Mesenteric fat pad (tissue), 1 donor: Measurements from ENCODE around the gene SAMHD1. TPM values are rescaled to one million over a fixed set of nuclear protein-coding genes. Genes with fewer than 3 reads are reported as not detected.
"Not testable (repeated sequence)": the region's sequence is repeated elsewhere in the genome, so short reads cannot be mapped to it uniquely, and the experiment has no call there.

ENCODE experiments used
- DNase-seq: peaks from one replicate; pipeline ENCODE4 v3.0.0-alpha.2; 2020; ENCODE audit warnings: low spot score
- long read RNA-seq: library from polyadenylated mRNA; unstranded; transcript quantifications from one replicate; pipeline ENCODE4 v2.0.0, GENCODE V29; 2020
- total RNA-seq: library from RNA; stranded (reverse); fragmentation: NEBNext Ultra II Directional; extraction: Animal tissue kit (Norgen Biotek cat#: 25700); gene quantifications from one replicate; pipeline ENCODE4 v1.2.1, GENCODE V29; 2021
- donor health status: DM: yes; HTN: yes; CAD: no.

The SAMHD1 gene
- total RNA-seq, result 280 TPM
- long read RNA-seq, full-length matches to known transcripts, result 19 of 133 reads
- long read RNA-seq, partial matches to known transcripts, result 11 of 133 reads
- long read RNA-seq, other reads (novel, unspliced or antisense), result 103 of 133 reads

- peak; percentile 98 for DNase-seq
Measured at GRCh38 chr20:36951198-36951978, at the start of gene SAMHD1. Gene SAMHD1, minus strand, starts transcription at chr20:36951708. Its CDS starts 65 bp downstream, at chr20:36951643.

- not testable (repeated sequence) for DNase-seq
Measured at GRCh38 chr20:37000171-37000570, 48.7 kb upstream of the SAMHD1 start.

- DNase-seq, result no peak
Measured at GRCh38 chr20:36998652-36999051, 47.1 kb upstream of the SAMHD1 start.

GRCh38 chr20:36997121-36997520 lies 45.6 kb upstream of the SAMHD1 start:
- DNase-seq, result no peak

DNA sequence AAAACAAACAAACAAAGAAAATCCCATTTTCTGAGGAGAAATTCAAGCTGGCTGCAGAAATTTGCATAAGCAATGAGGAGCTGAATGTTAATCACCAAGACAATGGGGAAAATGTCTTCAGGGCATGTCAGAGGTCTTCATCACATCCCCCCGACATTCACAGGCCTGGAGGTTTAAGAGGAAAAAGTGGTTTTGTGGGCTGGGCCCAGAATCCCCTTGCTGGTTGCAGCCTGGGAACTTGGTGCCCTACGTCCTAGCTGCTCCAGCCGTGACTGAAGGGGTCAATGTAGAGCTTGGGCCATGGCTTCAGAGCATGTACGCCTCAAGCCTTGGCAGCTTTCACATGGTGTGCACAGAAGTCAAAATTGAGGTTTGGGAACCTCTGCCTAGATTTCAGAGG lies 42.7 kb upstream of the SAMHD1 start:
- not testable (repeated sequence) for DNase-seq

- no peak for DNase-seq
Measured at GRCh38 chr20:36992802-36993334, 41.4 kb upstream of the SAMHD1 start.

DNA sequence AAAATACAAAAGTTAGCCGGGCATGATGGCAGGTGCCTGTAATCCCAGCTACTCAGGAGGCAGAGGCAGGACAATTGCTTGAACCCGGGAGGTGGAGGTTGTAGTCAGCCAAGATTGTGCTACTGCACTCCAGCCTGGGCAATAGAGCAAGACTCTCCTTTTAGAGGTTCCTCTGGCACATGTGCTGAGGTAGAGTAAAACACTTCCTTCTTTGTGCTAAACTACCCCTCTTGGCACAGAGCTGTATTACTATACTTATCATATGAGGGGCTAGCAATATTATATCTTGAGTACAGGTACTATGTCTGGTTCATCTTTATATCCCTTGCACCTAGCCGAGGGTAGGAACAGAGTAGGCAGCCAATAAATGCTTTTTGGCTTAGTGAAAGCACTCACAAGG lies 40.2 kb upstream of the SAMHD1 start:
- DNase-seq, result no peak

GRCh38 chr20:36989797-36990196 lies 38.3 kb upstream of the SAMHD1 start:
- no peak for DNase-seq

DNA sequence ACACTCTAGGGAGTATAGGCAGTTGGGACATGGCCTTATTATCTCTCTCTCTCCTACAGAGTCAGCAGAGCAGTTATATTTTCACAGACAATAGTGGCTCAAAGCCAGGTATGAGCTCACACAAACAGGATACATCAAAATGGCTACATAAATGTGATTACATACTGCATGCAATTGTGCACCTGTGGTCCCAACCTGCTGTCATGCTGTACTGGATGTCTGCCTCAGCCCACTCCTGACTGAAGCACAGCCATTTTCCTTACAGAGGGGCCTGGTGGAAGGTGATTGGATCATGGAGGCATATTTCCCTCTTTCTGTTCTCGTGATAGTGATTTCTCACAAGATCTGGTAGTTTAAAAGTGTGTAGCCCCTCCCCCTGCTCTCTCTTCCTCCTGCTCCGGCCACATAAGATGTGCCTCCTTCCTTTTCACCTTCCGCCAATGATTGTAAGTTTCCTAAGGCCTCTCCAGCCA lies 37.0 kb upstream of the SAMHD1 start:
- DNase-seq, result no peak

DNA sequence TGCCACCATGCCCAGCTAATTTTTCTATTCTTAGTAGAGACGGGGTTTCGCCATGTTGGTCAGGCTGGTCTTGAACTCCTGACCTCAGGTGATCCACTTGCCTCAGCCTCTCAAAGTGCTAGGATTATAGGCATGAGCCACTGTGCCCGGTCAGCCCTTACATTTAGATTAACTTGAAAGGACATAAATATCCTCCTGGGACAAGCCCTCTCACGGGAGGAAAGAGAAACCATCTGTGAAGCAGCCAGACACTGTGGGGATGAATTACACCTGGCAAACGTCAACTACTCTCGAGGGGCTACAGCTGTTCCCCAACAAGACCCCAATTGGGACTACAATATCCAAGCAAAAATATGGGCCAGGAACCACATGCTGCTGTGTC lies 32.7 kb upstream of the SAMHD1 start:
- DNase-seq, result no peak

- no peak for DNase-seq
Measured at GRCh38 chr20:36975099-36975818, 23.8 kb upstream of the SAMHD1 start.

- DNase-seq, result no peak
Measured at GRCh38 chr20:36974660-36975059, 23.2 kb upstream of the SAMHD1 start.

DNA sequence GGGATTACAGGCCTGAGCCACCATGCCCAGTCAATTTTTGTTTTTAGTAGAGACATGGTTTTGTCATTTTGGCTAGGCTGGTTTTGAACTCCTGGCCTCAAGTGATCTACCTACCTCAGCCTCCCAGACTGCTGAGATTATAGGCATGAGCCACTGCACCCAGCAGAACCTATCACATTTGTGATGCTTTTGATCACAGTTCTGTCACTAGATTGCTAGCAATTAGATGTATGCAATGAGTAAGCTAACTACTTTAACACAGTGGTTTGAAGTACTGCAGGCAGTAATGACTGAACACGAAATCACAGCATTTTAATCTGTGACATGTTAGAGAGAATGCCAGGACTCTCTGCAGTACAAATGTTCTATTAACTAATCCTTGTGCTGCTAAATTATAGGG lies 19.6 kb upstream of the SAMHD1 start:
- no peak for DNase-seq

GRCh38 chr20:36969478-36970186 lies 18.1 kb upstream of the SAMHD1 start:
- no peak for DNase-seq

DNA sequence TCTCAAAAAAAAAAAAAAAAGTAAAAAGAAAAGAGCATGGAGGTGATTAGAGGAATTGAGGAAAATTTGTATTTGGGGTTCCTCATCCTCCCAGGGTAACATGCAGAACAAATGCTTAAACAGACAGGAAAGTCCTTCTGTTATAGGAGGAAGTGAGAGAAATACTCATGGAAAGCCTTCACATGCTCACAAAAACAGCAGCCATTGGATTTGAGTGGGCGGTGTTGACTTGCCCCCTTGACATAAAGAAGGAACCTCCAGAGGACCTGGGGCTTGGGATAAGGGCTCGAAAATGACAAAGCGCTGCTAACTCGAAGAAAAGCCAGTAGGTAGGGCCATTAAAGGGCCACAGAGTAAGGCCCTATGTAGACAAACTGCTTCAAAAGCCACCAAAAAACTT lies 17.5 kb upstream of the SAMHD1 start:
- no peak for DNase-seq

- DNase-seq, result no peak
Measured at GRCh38 chr20:36967636-36968035, 16.1 kb upstream of the SAMHD1 start.

GRCh38 chr20:36966965-36967364 lies 15.5 kb upstream of the SAMHD1 start:
- DNase-seq, result not testable (repeated sequence)

GRCh38 chr20:36962354-36962941 lies 10.9 kb upstream of the SAMHD1 start:
- not testable (repeated sequence) for DNase-seq

- no peak for DNase-seq
Measured at GRCh38 chr20:36959242-36959641, 7.7 kb upstream of the SAMHD1 start.

DNA sequence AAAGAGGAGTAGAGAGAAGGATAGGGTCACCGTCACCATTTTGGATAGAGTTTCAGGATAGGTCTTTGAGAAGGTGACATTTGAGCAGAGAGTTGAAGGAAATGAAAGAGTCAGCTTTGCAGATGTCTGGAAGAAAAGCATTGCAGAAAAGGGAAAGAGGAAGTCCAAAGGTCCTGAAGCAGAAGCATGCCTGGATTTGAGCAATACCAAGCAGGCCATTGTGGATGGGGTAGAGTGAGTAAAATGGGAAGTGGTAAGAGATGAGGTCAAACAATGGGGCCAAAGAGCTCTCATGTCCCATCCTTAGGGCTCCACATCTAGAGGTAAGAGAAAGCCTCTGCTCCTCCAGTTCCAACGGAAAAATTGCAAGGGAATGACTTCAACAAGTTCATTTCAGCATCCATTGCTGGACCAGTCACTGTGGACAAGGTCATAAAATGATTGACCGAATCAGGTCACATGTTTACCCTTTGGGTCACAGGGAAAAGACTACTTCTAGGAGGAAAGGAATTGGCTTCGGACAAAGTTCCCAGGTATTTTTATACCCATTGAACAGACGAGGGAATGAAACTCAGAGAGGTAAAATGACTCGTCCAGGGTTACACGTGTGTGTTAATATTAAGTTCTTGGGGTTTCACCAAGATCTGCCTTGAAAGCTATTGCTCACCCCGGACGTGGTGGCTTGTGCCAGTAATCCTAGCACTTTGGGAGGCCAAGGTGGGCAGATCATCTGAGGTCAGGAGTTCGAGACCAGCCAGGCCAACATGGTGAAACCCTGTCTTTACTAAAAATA lies 6.6 kb upstream of the SAMHD1 start:
- no peak for DNase-seq
